HG02970 (cell line): ENCODE data around the gene CELSR1.
"Not testable (repeated sequence)": the region's sequence is repeated elsewhere in the genome, so short reads cannot be mapped to it uniquely, and the experiment has no call there.

ENCODE experiments used
- ATAC-seq: cut with Tn5 transposase; IDR thresholded peaks from one replicate; pipeline ENCODE4 v1.9.1; 2021; ENCODE audit warnings: mild to moderate bottlenecking, moderate library complexity, moderate number of reproducible peaks; ENCODE audit not compliant: unreplicated experiment, low FRiP score

The CELSR1 gene

GRCh38 chr22:46408568-46409506, 128.6 kb downstream of the CELSR1 start:
- ATAC-seq = no peak

GRCh38 chr22:46407748-46408147, 129.7 kb downstream of the CELSR1 start:
- no peak for ATAC-seq

- no peak for ATAC-seq
Measured at GRCh38 chr22:46406791-46407190, 130.6 kb downstream of the CELSR1 start.

- ATAC-seq = no peak
Measured at GRCh38 chr22:46406349-46406748, 131.1 kb downstream of the CELSR1 start.

GRCh38 chr22:46405901-46406300, 131.5 kb downstream of the CELSR1 start:
- no peak for ATAC-seq

GRCh38 chr22:46403880-46404279, 133.5 kb downstream of the CELSR1 start:
- ATAC-seq = not testable (repeated sequence)

- no peak for ATAC-seq
Measured at GRCh38 chr22:46402505-46402904, 134.9 kb downstream of the CELSR1 start.

- ATAC-seq = no peak
Measured at GRCh38 chr22:46401370-46401769, 136.1 kb downstream of the CELSR1 start.

GRCh38 chr22:46399251-46400024, 138.0 kb downstream of the CELSR1 start:
- ATAC-seq = no peak

- no peak for ATAC-seq
Measured at GRCh38 chr22:46397951-46398350, 139.5 kb downstream of the CELSR1 start.

- ATAC-seq = no peak
Measured at GRCh38 chr22:46397514-46397913, 139.9 kb downstream of the CELSR1 start.

GRCh38 chr22:46397049-46397448, 140.4 kb downstream of the CELSR1 start:
- ATAC-seq = not testable (repeated sequence)

GRCh38 chr22:46395145-46395544, 142.3 kb downstream of the CELSR1 start:
- no peak for ATAC-seq

- no peak for ATAC-seq
Measured at GRCh38 chr22:46394622-46395021, 142.8 kb downstream of the CELSR1 start.

- ATAC-seq = no peak
Measured at GRCh38 chr22:46393873-46394272, 143.5 kb downstream of the CELSR1 start.

- ATAC-seq = no peak
Measured at GRCh38 chr22:46392137-46392844, 145.1 kb downstream of the CELSR1 start.

- ATAC-seq = no peak
Measured at GRCh38 chr22:46391486-46392136, 145.8 kb downstream of the CELSR1 start.

GRCh38 chr22:46390652-46391301, 146.6 kb downstream of the CELSR1 start:
- ATAC-seq = no peak

- no peak for ATAC-seq
Measured at GRCh38 chr22:46390105-46390651, 147.2 kb downstream of the CELSR1 start.
